GM12878 (cell line): Measurements from ENCODE around the gene MTAP. TPM values are rescaled to one million over a fixed set of nuclear protein-coding genes. Genes with fewer than 3 reads are reported as not detected.

Source experiments
- ATAC-seq: fragments of 200-7000 bp; cut with Tn5 transposase; 3 replicates; pipeline ENCODE4 v1.9.1; 2020; ENCODE audit warnings: mild to moderate bottlenecking, moderate library complexity
- BruUV-seq: library from RNA; stranded (reverse); fragments of 400-500 nt; replicated peaks from 2 replicates; lab custom pipeline; 2021; lab: Mats Ljungman, UMichigan
- CTCF ChIA-PET: fragments of 300-600 bp; sonication (Branson Sonifier 250); formaldehyde crosslinking; extraction: SDS; loops from one replicate; lab custom pipeline; 2021; ENCODE audit warnings: inconsistent platforms; lab: Yijun Ruan, JAX
- POLR2A ChIA-PET: fragments of 350-600 bp; formaldehyde crosslinking; extraction: SDS; loops from one replicate; lab custom pipeline; 2021; ENCODE audit warnings: inconsistent platforms; lab: Charles Lee
- RAD21 ChIA-PET: fragments of 300-600 bp; sonication (Branson Sonifier 250); formaldehyde crosslinking; loops from one replicate; lab custom pipeline; 2023; ENCODE audit warnings: antibody characterized with exemption; ENCODE audit not compliant: unreplicated experiment; lab: Charles Lee
- SMC1A ChIA-PET: fragments of 300-600 bp; sonication (Branson Sonifier 250); formaldehyde crosslinking; loops from one replicate; lab custom pipeline; 2023; ENCODE audit not compliant: unreplicated experiment, uncharacterized antibody; lab: Charles Lee
- DNase-seq: peaks from one replicate; pipeline ENCODE4 v3.0.0-alpha.2; 2011; ENCODE audit warnings: low read depth, low spot score
- FAIRE-seq: peaks from 3 replicates; lab custom pipeline; 2011; peaks lifted over from hg19 to GRCh38; lab: Jason Lieb, UNC
- H2AFZ ChIP-seq: 2 replicates; pipeline ENCODE4 v1.6.0; 2011; ENCODE audit warnings: low read depth, low read length, control low read depth; ENCODE audit not compliant: control insufficient read depth
- H3K27ac ChIP-seq: 2 replicates; pipeline ENCODE4 v1.5.1; 2011; ENCODE audit warnings: control low read depth; ENCODE audit not compliant: control insufficient read depth, insufficient read depth
- H3K27me3 ChIP-seq, 2 experiments: replicated peaks in 1 of 2; 2 replicates each; pipeline versions ENCODE4 v1.6.0 to v1.6.1; 2011; ENCODE audit warnings: low read length in 1 of 2; ENCODE audit not compliant: control insufficient read depth in 2 of 2, insufficient read depth in 2 of 2
- H3K36me3 ChIP-seq, 2 experiments: 2 replicates each; pipeline ENCODE4 v1.5.1; 2011; ENCODE audit warnings: low read length in 1 of 2; ENCODE audit not compliant: control insufficient read depth in 2 of 2, insufficient read depth in 2 of 2
- H3K4me1 ChIP-seq: 2 replicates; pipeline ENCODE4 v1.6.1; 2011; ENCODE audit warnings: mild to moderate bottlenecking, low read length, moderate library complexity, mixed read lengths; ENCODE audit not compliant: control insufficient read depth, insufficient read depth
- H3K4me2 ChIP-seq: 2 replicates; pipeline ENCODE4 v1.6.0; 2011; ENCODE audit warnings: control low read depth; ENCODE audit not compliant: control insufficient read depth, insufficient read depth
- H3K4me3 ChIP-seq: fragments of 200-600 bp; sonication (generic); 2 replicates; pipeline ENCODE4 v1.5.1; 2016
- H3K79me2 ChIP-seq: 2 replicates; pipeline ENCODE4 v1.6.0; 2011; ENCODE audit warnings: low read length; ENCODE audit not compliant: control insufficient read depth, insufficient read depth
- H3K9ac ChIP-seq: 2 replicates; pipeline ENCODE4 v1.8.0; 2011; ENCODE audit warnings: low read length, control low read depth, mixed read lengths; ENCODE audit not compliant: control insufficient read depth, insufficient read depth
- H3K9me3 ChIP-seq: replicated peaks from 3 replicates; pipeline ENCODE4 v1.5.1; 2011; ENCODE audit warnings: mild to moderate bottlenecking, low read length; ENCODE audit not compliant: control insufficient read depth, insufficient read depth
- H4K20me1 ChIP-seq: 2 replicates; pipeline ENCODE4 v1.6.0; 2011; ENCODE audit not compliant: control insufficient read depth, insufficient read depth
- BHLHE40 ChIP-seq, 2 experiments: fragments of 450-650 bp in 1 of 2; IDR thresholded peaks; 2 replicates each; pipeline ENCODE4 v1.6.1; 2011 to 2017; ENCODE audit warnings: low read depth in 2 of 2, borderline replicate concordance in 1 of 2, improper control_type of control experiment in 1 of 2, low read length in 1 of 2, mild to moderate bottlenecking in 1 of 2
- CHD4 ChIP-seq: fragments of 200-600 bp; sonication (generic); IDR thresholded peaks from 2 replicates; pipeline ENCODE4 v1.6.1; 2016; ENCODE audit warnings: mild to moderate bottlenecking
- CREM ChIP-seq: IDR thresholded peaks from 2 replicates; pipeline ENCODE4 v1.6.1; 2014; ENCODE audit warnings: antibody characterized with exemption, low read depth
- FOS ChIP-seq: IDR thresholded peaks from 3 replicates; pipeline ENCODE4 v1.6.1; 2011; ENCODE audit warnings: borderline replicate concordance; ENCODE audit not compliant: insufficient read length; ENCODE audit errors: extremely low read depth
- NFXL1 ChIP-seq: fragments of 450-650 bp; IDR thresholded peaks from 2 replicates; pipeline ENCODE4 v1.6.1; 2017; ENCODE audit warnings: antibody characterized with exemption, mild to moderate bottlenecking, borderline replicate concordance
- POU2F2 ChIP-seq: IDR thresholded peaks from 3 replicates; pipeline ENCODE4 v1.6.1; 2011; ENCODE audit warnings: low read depth, mild to moderate bottlenecking, low read length, borderline replicate concordance
- SMAD1 ChIP-seq: fragments of 450-650 bp; IDR thresholded peaks from 2 replicates; pipeline ENCODE4 v1.6.1; 2018; ENCODE audit warnings: mild to moderate bottlenecking, low read depth; ENCODE audit not compliant: partially characterized antibody
- ZNF24 ChIP-seq: fragments of 450-650 bp; IDR thresholded peaks from 2 replicates; pipeline ENCODE4 v1.6.1; 2017; ENCODE audit warnings: antibody characterized with exemption, mild to moderate bottlenecking
- whole genome bisulfite sequencing: methylation state at CpG from one replicate; pipeline ENCODE4 v1.1.6; 2016; ENCODE audit warnings: low lambda C conversion rate; ENCODE audit not compliant: insufficient replicate concordance, insufficient coverage; ENCODE audit errors: missing lambda C conversion rate; 5-methylcytosine and 5-hydroxymethylcytosine counted together
- in situ Hi-C: fragments of 300-500 bp; cut with MboI; formaldehyde crosslinking; loops from 9 replicates; pipeline ENCODE4 v1.14.3; 2018; ENCODE audit warnings: mixed read lengths
- intact Hi-C: fragments of 100-400 bp; cut with micrococcal nuclease; formaldehyde crosslinking; loops from one replicate; pipeline ENCODE4 v1.14.2; 2022; ENCODE audit not compliant: unreplicated experiment
- polyA plus RNA-seq, 11 experiments: library from polyadenylated mRNA; depleted of rRNA in 4 of 11; unstranded in 6 of 11; stranded (reverse) in 5 of 11; fragments of >200 nt; fragmentation: Nextera tagmentation in 4 of 11; fragmentation: Illumina TruSeq in 1 of 11; extraction: Ambion mirVana in 4 of 11; extraction: Trizol in 1 of 11; gene quantifications; 1 replicate in 1 of 11; 2 replicates in 10 of 11; pipeline versions ENCODE4 v1.2.1 to v1.2.3, GENCODE V29; 2011 to 2016; ENCODE audit warnings: inconsistent platforms in 2 of 11, missing spikeins in 2 of 11, low read depth in 1 of 11
- total RNA-seq, 4 experiments: library from RNA; depleted of rRNA in 3 of 4; stranded (reverse); fragments of >200 nt in 3 of 4; fragmentation: Illumina TruSeq in 1 of 4; extraction: Trizol in 1 of 4; gene quantifications; 2 replicates each; pipeline versions ENCODE4 v1.2.1 to v1.2.3, GENCODE V29; 2013 to 2021
- TF ChIP-seq, protein P1 (sequence below): fragments of 450-650 bp; IDR thresholded peaks from 2 replicates; pipeline ENCODE4 v1.6.1; 2017; ENCODE audit warnings: mild to moderate bottlenecking
- TF ChIP-seq, protein P2 (sequence below): fragments of 450-650 bp; IDR thresholded peaks from 2 replicates; pipeline ENCODE4 v1.6.1; 2017; ENCODE audit warnings: mild to moderate bottlenecking, low read depth, inconsistent platforms; ENCODE audit not compliant: poor library complexity, severe bottlenecking

The MTAP gene
- total and polyA plus RNA-seq, 10 of the 15 experiments (the other 5 are each of a cell fraction or from before 2014, with no cell fraction given): 16.4 to 29.9 (median 22.6) TPM

DNA sequence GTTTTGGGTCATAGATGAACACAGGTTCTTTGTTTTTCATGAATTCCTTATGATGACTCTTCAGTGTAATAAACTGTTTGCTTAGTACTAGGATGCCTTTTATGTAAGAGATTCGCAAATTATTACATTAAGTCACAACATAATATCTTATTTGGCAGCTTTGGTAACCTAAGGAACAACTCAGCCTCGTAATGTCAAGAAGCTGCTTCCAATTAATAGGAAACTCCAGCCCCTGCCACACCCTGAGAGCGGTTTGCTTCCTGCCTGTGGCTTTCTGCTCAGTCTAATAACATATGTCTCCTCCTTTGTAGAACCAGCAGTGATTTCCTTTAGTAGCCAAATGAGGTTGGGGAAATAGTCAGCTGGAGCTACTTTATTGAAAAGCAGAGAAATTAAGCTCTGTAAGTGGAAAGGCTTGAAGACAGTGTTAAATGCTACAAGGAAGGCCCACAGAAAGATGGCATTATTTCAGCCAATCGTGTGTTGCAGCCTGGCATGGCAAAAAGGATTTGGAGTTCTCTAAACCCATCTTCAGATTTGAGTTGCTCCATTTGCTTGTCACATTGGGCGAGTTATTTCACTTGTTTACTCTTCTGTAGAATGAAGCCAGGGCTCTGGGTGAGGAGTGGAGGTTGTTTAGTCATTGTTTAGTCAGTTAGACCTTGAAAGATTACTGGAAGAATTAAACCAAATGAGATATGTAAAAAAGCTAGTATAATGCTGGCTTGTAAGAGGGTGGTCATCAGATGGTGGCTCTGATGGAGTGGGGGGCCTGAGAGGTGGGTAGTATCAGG, 54.1 kb downstream of the MTAP start:
- Histone ChIP-seq H3K36me3 (peaks cover 0 to 14% of the 10 kb centered on the region in 2 experiments; a peak in 3 of 4 replicates), H3K27ac (no peak overlapping the region), H4K20me1 (no peaks in the 10 kb centered on the region), H3K79me2 (no peaks in the 10 kb centered on the region), H3K4me3 (no peak overlapping the region), H3K9me3 (no peaks in the 10 kb centered on the region), H2AFZ (no peak overlapping the region), H3K9ac (no peak overlapping the region), H3K4me2 (no peak overlapping the region), H3K4me1 (peaks cover 5% of the 10 kb centered on the region; the same call in 1 of the 2 replicates), H3K27me3 (no peaks in the 10 kb centered on the region)
- RAD21 ChIA-PET: no interaction called here
- no peak for TF ChIP-seq POU2F2
- no peak for TF ChIP-seq CHD4
- no peak for TF ChIP-seq SMAD1
- no peak for TF ChIP-seq NFXL1
- no peak for TF ChIP-seq FOS
- TF ChIP-seq, protein P1, sequence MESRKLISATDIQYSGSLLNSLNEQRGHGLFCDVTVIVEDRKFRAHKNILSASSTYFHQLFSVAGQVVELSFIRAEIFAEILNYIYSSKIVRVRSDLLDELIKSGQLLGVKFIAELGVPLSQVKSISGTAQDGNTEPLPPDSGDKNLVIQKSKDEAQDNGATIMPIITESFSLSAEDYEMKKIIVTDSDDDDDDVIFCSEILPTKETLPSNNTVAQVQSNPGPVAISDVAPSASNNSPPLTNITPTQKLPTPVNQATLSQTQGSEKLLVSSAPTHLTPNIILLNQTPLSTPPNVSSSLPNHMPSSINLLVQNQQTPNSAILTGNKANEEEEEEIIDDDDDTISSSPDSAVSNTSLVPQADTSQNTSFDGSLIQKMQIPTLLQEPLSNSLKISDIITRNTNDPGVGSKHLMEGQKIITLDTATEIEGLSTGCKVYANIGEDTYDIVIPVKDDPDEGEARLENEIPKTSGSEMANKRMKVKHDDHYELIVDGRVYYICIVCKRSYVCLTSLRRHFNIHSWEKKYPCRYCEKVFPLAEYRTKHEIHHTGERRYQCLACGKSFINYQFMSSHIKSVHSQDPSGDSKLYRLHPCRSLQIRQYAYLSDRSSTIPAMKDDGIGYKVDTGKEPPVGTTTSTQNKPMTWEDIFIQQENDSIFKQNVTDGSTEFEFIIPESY: no peak
- TF ChIP-seq ZNF24: no peak
- TF ChIP-seq CREM: no peak
- TF ChIP-seq, protein P2, sequence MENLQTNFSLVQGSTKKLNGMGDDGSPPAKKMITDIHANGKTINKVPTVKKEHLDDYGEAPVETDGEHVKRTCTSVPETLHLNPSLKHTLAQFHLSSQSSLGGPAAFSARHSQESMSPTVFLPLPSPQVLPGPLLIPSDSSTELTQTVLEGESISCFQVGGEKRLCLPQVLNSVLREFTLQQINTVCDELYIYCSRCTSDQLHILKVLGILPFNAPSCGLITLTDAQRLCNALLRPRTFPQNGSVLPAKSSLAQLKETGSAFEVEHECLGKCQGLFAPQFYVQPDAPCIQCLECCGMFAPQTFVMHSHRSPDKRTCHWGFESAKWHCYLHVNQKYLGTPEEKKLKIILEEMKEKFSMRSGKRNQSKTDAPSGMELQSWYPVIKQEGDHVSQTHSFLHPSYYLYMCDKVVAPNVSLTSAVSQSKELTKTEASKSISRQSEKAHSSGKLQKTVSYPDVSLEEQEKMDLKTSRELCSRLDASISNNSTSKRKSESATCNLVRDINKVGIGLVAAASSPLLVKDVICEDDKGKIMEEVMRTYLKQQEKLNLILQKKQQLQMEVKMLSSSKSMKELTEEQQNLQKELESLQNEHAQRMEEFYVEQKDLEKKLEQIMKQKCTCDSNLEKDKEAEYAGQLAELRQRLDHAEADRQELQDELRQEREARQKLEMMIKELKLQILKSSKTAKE: no peak
- TF ChIP-seq BHLHE40 (IDR thresholded peaks at IDR 0.05; ENCODE audit: borderline replicate concordance in 1 of 2, low read depth in 2 of 2, low read length in 1 of 2): no peak
- intact Hi-C loops (no loop called here), in situ Hi-C loops (no loop called here)
- FAIRE-seq: no peak
- no peak for ATAC-seq
- CTCF ChIA-PET: interaction anchor here (1.0 to 1.5 kb wide), 2 partner anchors 43 to 184 kb away, joined by 3 read pairs; no protein-coding TSS in a partner anchor
- SMC1A ChIA-PET: interaction anchor here (1.3 to 1.4 kb wide), 2 partner anchors 14 to 183 kb away, joined by 3 to 4 read pairs; no protein-coding TSS in a partner anchor
- BruUV-seq: no TSS peak
- POLR2A ChIA-PET: no interaction called here
- no peak for DNase-seq
- 87% methylated on average over 5 of the region's 5 CpGs for WGBS
